NCI-H1436 (cell line): ENCODE results near the gene FGF21.
"Not testable (repeated sequence)": the region's sequence is repeated elsewhere in the genome, so short reads cannot be mapped to it uniquely, and the experiment has no call there.

ENCODE experiments used
- DNase-seq: peaks from one replicate; lab custom pipeline; 2025; lab: John Stamatoyannopoulos, UW

FGF21 gene, protein sequence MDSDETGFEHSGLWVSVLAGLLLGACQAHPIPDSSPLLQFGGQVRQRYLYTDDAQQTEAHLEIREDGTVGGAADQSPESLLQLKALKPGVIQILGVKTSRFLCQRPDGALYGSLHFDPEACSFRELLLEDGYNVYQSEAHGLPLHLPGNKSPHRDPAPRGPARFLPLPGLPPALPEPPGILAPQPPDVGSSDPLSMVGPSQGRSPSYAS

DNA sequence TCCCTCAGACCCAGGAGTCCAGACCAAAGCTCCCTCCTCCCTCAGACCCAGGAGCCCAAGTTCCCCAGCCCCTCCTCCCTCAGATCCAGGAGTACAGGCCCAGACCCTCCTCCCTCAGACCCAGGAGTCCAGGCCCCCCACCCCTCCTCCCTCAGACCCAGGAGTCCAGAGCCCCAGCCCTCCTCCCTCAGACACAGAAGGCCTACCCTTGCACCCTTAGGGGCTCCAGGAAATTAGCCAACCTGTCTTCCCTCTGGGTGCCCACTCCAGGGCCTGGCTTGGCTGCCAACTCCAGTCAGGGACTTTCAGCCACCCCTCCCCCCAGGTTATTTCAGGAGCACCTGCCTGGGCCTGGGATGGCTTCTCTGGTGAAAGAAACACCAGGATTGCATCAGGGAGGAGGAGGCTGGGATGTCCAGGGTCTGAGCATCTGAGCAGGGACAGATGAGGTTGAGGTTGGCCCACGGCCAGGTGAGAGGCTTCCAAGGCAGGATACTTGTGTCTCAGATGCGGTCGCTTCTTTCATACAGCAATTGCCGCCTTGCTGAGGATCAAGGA is at the start of gene FGF21:
TSS of gene FGF21 (plus strand) at position 441 of the 558 bp plus-strand sequence. CDS start 713 bp downstream, outside the sequence.
- no peak for DNase-seq

DNA sequence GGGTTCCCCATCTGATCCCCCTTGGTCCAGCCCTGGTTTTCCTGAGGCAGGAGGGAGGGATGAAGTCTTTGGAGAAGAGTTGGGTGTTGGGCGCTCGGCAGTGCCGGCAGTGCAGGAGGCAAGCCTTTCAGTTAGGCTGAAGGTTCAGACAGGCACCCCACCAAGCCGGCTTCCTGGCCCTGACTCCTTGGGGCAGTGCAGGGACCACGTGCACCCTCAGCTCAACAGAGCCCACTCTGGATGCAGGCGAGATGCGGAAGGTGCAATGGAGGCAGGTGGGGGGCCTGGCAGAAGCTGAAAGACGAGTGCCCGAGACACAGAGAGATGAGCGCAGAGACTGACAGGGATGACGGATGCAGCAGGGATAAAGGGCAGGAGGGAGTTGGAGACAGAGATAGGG is 46.9 kb upstream of the FGF21 start:
- DNase-seq, result no peak

DNA sequence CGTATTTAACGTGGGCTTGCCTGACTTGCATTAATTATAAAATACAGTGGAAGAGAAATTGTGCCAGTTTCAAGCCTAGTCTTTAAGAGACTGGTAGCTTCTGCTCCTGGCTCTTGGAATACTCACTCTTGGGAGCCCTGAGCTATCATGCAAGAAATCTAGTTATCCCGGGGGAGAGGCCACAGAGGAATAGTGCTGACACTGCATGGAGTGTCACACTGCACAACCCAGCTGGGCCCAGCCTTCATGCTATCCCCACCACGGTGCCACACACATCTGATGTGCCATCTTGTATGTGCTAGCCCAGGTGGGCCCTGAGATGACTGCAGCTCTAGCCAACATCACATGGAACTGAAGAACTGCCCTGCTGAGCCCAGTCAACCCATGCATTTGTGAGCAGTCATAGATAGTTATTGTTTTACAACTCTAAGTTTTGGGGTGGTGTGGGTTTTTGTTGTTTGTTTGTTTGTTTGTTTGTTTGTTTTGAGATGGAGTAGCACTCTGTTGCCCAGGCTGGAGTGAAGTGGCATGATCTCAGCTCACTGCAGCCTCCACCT is 44.1 kb upstream of the FGF21 start:
- DNase-seq, result no peak

DNA sequence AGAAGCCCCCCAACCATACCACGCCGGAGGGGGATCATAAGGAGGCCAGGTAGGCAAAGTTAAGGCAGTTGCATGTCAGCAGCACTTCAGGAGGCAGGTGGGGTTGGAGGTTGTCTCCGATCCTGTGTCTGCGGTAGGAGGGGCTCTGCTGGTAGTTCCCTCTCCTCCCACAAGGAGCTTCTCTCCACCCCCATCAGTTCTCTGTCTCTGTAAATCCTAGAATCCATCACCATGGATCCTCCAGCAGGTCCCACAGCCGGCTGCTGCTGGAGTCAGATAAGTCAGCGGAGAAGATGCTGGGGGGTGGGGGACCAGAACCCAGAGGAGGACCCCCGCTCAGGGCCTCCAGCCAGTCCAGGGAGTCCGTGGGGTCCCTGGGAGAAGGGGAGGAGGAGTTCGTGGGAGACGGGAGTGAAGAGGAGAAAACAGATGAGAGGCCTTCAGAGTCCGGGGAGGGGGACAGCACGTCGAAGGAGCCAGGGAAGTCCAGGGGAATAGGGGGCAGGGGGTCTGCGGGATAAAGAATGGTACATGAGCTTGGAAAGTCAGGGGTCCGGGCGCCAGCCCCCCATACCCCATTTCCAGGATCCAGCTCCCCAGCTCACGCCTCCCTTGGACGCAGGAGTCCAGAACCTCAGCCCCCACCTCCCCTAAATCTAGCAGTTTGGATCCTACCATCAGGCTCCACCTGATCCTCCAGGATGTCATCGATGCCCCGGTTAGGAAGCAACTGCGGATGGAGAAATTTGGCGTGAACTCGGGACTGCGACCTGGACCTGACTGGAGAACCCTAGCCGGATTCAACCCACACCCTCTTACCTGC is 42.1 kb upstream of the FGF21 start:
- peak; percentile 37 for DNase-seq

DNA sequence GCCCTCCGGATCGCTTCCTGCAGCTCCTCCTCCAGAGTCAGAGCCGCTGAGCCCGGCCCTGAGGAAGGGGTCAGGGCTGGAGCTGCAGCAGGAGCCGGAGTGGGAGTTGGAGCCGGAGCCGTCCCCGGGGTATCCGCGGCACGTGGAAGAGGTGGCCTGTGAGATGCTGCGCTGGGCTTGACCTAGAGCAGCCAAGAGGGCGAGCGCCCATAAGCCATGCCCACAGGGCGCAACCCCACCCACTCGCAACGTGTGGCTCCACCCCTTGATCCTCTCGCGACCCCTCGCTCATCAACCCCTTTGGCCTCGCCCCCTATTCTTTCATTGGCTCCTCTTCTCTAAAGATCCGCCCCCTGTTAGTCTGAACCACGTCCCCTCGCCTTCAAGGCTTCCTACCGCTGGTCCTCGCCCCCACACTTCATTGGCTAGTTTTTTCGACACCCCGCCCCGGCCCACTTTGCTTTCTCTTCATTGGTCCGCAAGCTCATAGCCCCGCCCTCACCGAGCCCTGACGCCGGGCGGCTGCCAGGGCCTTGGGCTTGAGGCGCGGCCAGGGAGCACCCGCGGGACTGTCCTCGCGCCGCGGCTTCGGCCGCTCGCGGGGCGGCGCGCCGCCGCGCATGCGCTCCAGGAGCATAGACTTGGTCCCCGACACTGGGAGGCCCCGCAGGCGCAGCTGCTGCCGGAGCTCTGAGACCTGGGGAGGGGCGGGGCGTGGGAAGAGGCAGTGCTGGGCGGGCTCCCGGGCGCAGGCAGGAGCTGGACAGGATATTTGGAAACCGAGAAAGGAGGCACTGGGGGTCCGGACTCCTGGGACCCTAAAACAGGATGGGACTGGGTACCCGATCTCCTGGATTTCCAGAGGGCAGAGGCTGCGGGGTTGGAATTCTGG is 41.2 kb upstream of the FGF21 start:
- peak; percentile 100 for DNase-seq

DNA sequence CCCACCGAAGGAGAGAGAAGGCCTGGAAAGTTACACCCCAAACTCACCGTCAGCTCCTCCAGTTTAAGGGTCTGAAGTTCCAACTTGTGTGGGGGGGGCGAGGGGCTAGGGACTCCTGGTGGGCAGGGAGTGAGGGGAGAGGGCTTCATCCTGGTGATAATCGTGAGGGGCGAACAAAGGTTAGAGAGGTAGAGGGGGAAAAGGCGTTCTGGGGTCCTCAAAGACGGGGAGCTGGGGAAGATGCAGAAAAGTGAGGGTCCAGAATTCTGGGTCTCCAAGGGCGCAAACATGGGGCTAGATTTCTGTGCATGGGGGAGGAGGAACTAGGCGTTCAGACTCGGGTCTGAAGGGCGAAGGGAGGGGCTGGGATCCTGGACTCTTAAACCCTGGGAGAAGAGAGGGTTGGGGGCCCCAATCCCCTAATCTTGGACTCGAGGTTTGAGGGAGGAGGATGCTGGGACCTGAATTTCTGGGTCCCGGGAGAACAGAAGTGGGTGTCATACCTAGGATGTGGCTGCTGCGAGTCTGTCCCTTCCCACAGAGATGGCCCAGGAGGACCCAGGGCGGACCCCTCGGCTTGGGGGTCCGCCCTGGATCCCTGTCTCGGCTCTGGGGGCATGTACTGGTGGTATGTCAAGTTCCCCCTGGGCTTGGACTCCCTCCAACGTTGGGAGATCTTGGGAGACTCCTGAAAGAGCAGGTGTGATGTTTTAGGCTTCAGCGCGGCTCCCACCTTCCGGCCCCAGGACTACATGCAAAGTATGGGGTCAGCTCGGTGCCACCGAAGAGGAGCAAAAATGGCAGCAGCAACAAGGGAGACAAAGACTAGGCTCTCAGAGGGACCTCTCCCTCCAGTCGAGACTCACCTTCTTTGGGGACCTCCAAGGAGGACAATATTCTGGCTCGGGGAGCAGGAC is 40.3 kb upstream of the FGF21 start:
- no peak for DNase-seq

DNA sequence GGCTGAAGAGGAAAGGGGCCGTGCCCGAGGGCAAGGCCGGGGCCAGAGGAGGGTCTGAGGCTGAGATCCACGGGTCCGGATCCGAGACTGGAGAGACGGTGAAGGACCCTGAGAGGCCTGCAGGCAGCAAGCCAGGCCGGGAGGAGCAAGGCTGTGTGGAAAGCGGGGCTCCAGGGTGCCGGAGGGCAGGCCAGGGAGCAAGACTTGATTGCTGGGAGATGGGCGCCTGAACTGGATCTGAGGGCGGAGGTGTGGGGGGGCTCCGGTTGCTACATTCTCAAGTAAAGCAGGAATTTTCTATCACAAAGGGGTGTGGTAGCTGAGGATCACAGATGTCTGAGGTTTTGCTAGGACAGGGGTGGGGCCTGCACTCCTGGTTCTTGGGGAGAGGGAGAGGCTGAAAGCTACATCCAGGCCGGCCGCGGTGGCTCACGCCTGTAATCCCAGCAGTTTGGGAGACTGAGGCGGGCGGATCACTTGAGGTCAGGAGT is 39.6 kb upstream of the FGF21 start:
- DNase-seq, result no peak

DNA sequence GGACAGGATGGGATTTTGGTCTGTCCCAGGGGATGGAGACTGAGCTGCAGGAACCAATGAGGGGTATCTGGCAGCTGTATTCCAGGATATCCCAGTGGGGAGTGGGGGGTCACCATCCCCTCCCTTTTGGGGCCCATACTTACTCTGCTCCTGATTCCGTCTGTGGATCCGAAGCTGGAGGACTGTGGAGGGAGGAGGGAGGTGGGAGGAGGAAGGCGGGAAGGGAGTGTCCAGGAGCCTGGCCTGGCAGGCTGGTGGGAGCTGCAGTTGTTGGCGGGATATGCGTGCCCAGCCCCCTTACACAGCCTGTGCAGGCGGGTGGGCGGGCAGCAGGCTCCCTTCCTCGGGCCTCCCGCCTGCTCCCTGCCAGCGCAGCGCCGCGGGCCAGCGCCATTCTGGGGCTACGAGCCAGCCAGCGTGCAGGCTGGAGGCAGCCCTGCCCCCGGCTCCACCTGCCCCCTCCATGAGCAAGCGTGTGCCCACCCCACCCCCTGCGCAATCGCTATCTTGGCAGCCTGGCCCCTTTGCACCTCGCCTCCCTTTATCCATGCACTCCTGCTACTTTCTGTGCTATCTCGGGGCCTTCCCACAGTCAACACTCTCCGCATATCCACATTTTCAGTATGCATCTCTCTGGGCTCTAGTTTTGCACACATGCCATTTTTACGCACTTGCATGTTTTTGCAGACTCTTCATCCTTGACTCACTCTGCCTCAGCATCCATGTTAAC is 38.6 kb upstream of the FGF21 start:
- DNase-seq, result no peak

DNA sequence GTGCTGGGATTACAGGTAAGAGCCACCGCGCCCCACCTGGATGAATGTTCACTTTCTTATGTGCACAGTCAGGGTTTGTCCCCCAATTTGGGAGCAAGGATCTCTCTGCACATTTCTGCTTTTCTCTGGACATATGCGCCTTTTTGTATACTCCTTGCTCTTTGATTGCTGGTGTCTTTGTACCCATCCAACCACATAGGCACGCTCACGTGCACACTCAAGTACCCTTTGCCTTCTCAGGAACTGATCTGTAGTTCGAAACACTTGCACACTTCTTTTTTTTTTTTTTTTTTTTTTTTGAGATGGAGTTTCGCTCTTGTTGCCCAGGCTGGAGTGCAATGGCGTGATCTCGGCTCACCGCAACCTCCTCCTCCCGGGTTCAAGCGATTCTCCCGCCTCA is 37.2 kb upstream of the FGF21 start:
- not testable (repeated sequence) for DNase-seq

DNA sequence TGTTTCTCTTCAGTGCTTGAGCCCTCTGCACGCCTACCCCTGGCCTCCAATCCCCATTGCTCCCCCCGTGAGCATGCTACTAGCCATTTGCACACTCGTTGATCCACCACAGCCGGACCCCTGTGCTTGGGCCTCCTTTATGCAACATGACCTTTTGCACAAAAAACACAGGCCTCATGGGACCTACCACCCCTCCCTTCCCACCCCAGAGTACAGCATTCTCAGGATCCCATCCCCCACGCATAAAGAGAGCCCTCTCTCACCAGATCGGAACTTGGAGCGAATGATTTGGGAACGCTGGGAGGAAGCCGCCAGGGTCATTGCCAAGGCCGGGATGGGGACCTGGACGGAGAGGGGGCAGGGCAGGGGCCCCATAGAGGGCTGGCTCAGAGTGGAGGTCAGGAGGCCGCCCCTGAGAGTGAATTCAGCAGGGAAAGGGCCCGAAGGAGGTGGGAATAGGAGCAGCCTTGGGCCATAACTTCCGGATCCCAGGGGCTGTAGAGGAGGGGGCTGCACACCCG is 36.6 kb upstream of the FGF21 start:
- no peak for DNase-seq

DNA sequence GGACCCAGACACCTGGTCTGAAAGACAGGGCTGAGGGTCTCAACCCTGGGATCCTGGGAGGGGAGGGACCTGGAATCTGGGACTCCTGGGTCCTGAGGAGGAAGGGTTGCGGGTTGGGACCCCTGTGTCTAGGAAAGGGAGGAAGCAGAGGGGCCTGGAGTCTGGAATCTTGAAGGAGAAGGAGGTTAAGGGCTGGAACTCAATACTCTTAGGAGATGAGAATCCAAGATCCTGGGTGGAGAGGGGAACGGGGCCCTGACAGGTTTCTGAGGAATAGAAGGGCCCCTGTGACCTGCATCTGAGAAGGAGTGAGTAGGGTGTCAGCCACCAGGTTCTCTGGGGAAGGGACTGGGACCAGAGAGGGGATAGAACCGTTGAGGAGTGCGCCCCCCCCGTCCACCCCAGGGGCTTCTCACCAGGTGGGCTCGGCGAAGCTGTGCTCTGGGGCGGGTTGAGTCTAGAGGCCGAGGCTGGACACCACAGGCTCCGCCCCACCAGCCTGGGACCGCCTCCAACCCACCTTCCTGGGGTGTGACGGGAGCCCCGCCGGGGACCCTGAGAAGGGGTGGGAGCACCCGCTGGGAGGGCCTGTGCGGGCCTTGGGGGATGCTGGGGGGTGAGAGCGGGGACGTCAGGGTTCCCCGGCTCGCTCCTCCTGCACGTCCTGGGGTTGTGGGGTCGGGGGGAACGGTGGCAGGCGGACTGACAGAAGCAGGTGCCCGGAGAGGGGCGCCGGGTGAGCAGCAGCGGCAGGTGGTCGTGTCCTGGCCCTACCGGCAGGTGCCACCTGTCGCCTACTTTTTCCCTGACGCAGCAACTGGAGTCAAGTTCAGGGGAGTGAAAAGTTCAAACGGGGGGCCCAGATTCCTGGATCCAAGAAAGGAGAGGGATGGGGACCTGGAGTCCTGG is 35.8 kb upstream of the FGF21 start, which contains the start of gene MAMSTR:
TSS of gene MAMSTR (minus strand) at position 463 of the 909 bp plus-strand sequence. CDS start 694 bp downstream, outside the sequence.
- DNase-seq, result peak; percentile 60

DNA sequence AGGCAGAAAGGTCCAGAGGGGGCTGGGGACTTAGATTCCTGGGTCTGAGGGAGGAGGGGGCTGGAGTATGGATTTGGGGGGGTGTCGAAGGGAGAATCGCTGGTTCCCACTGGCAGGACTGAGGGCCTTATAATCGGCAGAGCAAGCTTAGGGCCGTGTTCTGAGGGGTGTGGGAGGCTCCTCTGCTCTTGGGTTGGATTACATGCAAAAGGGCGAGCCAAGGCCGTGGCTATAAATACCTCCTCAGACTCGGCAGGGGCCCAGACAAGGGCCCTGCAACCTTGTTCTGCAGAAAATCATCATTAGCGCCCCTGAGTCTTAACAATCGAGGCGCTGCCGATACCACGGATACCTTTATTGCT is 35.1 kb upstream of the FGF21 start:
- DNase-seq, result no peak

DNA sequence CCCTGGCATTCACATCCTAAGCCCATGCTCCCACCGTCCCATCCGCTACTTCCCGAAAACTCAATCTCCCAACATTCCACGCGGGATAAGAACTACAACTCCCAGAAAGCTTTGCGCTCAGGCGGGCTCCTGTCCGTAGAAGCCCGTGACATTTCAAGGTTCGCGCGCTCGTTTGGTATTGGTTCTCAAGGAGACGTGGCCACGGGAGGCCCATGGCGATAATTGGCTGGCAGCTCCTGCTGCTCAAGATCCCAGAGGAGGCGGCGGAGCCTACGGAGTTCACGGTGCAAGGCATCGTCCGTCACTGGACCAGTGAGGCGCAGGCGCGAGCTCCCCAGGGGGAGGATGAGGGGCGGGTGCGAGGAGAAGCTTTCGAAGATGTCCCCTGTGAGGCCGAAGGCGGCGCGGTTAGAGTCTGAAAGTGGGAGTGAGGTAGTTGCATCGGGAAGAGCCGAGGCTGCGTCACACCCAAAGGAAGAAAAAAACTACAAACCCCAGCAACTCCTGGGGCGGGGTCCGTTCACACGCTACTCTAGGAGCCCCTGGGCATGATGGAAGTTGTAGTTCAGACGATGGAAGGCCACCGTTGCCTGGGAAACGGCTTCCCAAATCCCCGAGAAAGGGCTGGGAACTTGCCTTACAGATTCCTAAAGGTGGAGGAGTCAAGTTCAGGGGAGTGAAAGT is 34.6 kb upstream of the FGF21 start:
- DNase-seq, result peak; percentile 100

DNA sequence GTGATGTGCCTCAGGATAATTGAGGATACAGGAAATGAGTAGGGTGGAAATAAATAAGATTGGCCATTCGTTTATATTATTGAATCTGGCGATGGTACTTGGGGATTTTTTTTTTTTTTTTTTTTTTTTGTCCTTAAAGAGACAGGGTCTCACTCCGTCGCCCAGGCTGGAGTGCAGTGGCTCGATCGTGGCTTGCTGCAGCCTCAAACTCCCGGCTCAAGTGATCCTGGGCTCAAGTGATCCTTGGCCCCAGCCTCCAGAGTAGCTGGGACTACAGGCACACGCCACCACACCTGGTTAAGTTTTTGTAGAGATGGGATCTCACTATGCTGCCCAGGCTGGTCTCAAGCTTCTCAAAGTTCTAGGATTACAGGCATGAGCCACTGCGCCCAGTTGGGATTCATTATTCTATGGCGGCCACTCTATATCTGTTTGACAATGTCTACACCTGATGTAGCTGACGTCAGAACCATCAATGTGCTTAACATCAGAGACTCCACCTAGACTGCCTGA is 33.1 kb upstream of the FGF21 start:
- no peak for DNase-seq

DNA sequence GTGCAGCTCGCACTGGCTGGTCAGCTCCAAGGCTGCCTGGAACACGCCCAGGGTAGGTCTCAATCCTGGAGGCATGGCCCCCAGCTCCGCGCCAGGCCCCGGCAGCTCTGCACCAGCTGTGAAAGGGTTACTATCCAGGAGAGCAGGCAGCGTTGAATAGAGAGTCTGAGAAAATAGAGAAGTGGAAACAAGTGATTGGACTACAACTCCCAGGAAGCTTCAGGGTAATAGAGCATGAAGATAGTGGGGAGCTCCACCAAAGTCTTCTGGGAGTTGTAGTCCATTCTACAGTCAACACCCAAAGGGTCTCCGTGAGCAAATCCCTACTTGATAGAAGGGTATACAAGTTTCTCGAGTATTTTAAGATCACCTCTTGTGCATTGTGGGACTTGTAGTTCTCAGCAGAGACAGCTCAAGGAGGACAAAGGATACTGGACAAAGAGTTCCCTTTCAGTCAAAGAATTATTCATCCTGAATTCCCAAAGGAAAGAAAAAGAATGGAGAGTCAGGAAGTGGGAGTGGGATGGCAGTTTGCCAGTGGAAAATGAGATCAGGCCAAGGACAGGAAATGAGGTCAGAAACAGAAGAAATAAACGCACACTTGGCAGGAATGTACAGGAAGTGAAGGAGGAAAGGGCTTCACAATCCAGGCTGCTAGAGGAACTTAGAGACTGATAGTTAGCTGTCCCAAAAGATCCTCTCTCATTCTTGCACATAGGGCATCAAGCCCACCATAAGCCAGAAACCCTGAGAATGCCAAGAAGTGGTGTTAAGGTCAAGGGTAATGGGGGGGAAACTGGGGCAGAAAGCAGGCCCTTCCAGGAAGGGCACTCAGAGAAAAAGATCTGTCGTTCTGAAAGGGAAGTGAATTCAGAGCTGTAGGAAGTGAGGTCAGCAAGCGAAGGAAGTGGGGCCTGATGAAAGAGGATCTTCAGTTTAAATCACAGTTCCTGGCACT is 30.2 kb upstream of the FGF21 start:
- peak; percentile 76 for DNase-seq

DNA sequence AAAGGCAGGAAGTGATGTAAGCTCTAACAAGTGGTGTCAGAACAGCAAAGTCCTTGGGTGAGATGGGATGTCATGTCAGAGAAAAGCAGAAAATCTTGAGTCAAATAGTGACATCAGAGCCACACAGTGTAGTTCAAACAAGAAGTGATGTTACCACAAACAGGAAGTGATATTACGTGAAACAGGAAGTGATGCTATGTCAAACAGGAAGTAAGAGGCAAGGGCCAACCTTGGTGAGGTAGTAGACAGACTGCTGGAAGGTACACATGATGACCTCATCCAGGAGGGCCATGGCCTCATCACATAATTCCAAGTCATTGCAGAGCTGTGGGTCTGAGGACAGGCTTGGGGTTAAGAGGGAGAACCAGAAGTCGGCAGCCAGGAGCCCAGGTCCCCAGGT is 28.8 kb upstream of the FGF21 start:
- DNase-seq, result no peak
